IMR-90 (cell line): ENCODE data around the gene ZNF581. TPM values are rescaled to one million over a fixed set of nuclear protein-coding genes. Genes with fewer than 3 reads are reported as not detected.

Source experiments
- ATAC-seq: fragments of 200-7000 bp; cut with Tn5 transposase; 2 replicates; pipeline ENCODE4 v1.9.1; 2020; ENCODE audit warnings: low read depth, mild to moderate bottlenecking, moderate library complexity
- BruUV-seq: library from RNA; stranded (reverse); fragments of 400-500 nt; replicated peaks from 2 replicates; lab custom pipeline; 2021; lab: Mats Ljungman, UMichigan
- CTCF ChIA-PET: fragments of 300-600 bp; formaldehyde crosslinking; extraction: SDS; loops from one replicate; lab custom pipeline; 2021; ENCODE audit warnings: antibody characterized with exemption; lab: Yijun Ruan, JAX
- POLR2A ChIA-PET: fragments of 300-600 bp; sonication (Branson Sonifier 250); formaldehyde crosslinking; loops from one replicate; lab custom pipeline; 2022; ENCODE audit warnings: antibody characterized with exemption; ENCODE audit not compliant: unreplicated experiment; lab: Charles Lee
- DNase-seq: peaks from one replicate; pipeline ENCODE4 v3.0.0; 2013
- H2AFZ ChIP-seq: replicated peaks from 2 replicates; pipeline ENCODE3; 2013; ENCODE audit warnings: low read length, mild to moderate bottlenecking; ENCODE audit not compliant: poor library complexity
- H2AK5ac ChIP-seq: 2 replicates; pipeline ENCODE4 v1.6.1; 2013; ENCODE audit warnings: low read depth, low read length, inconsistent platforms
- H2AK9ac ChIP-seq: replicated peaks from 2 replicates; pipeline ENCODE3; 2013; ENCODE audit warnings: mild to moderate bottlenecking, low read depth, low read length, moderate library complexity; ENCODE audit not compliant: poor library complexity
- H2BK120ac ChIP-seq: 2 replicates; pipeline ENCODE4 v1.6.1; 2013; ENCODE audit warnings: low read depth, low read length, inconsistent platforms
- H2BK15ac ChIP-seq: 3 replicates; pipeline ENCODE4 v1.6.1; 2013; ENCODE audit warnings: low read depth, low read length, inconsistent platforms
- H2BK20ac ChIP-seq: 2 replicates; pipeline ENCODE4 v1.6.1; 2013; ENCODE audit warnings: low read depth, mild to moderate bottlenecking, inconsistent platforms, low read length, moderate library complexity
- H2BK5ac ChIP-seq: 2 replicates; pipeline ENCODE4 v1.6.1; 2013; ENCODE audit warnings: mild to moderate bottlenecking, low read depth, low read length, inconsistent platforms; ENCODE audit not compliant: poor library complexity, severe bottlenecking
- H3K14ac ChIP-seq: replicated peaks from 2 replicates; pipeline ENCODE4 v1.6.1; 2013; ENCODE audit warnings: low read depth, low read length, inconsistent platforms
- H3K18ac ChIP-seq: 2 replicates; pipeline ENCODE4 v1.6.1; 2013; ENCODE audit warnings: low read depth, low read length, control low read depth
- H3K23ac ChIP-seq: 2 replicates; pipeline ENCODE4 v1.6.1; 2013; ENCODE audit warnings: low read depth, low read length, inconsistent platforms
- H3K27ac ChIP-seq: 2 replicates; pipeline ENCODE4 v1.5.1; 2013; ENCODE audit warnings: mild to moderate bottlenecking, control low read depth, low read length; ENCODE audit not compliant: insufficient read depth
- H3K27me3 ChIP-seq: 2 replicates; pipeline ENCODE4 v1.6.1; 2013; ENCODE audit warnings: low read length; ENCODE audit not compliant: control insufficient read depth, insufficient read depth
- H3K36me3 ChIP-seq: 2 replicates; pipeline ENCODE4 v1.6.1; 2013; ENCODE audit warnings: low read length, mixed read lengths; ENCODE audit not compliant: control insufficient read depth, insufficient read depth
- H3K4ac ChIP-seq: 2 replicates; pipeline ENCODE4 v1.6.1; 2013; ENCODE audit warnings: low read depth, low read length, inconsistent platforms
- H3K4me1 ChIP-seq: 2 replicates; pipeline ENCODE4 v1.6.1; 2013; ENCODE audit warnings: low read length, mixed read lengths; ENCODE audit not compliant: control insufficient read depth, insufficient read depth
- H3K4me2 ChIP-seq: 2 replicates; pipeline ENCODE4 v1.6.1; 2013; ENCODE audit warnings: low read depth, mild to moderate bottlenecking, control low read depth, low read length, moderate library complexity
- H3K4me3 ChIP-seq: 2 replicates; pipeline ENCODE4 v1.5.1; 2013; ENCODE audit warnings: low read depth, mild to moderate bottlenecking, control low read depth, low read length, moderate library complexity; ENCODE audit not compliant: insufficient read depth
- H3K56ac ChIP-seq: 2 replicates; pipeline ENCODE4 v1.6.1; 2013; ENCODE audit warnings: low read length, inconsistent platforms; ENCODE audit not compliant: insufficient read depth; ENCODE audit errors: extremely low read depth
- H3K79me1 ChIP-seq, 2 experiments: 2 replicates each; pipeline ENCODE4 v1.6.1; 2013; ENCODE audit warnings: low read length in 2 of 2, inconsistent platforms in 1 of 2, low read depth in 1 of 2
- H3K9ac ChIP-seq: 2 replicates; pipeline ENCODE4 v1.6.1; 2013; ENCODE audit warnings: low read depth, low read length, control low read depth
- H3K9me1 ChIP-seq: 2 replicates; pipeline ENCODE4 v1.6.1; 2013; ENCODE audit warnings: low read length, inconsistent platforms; ENCODE audit not compliant: insufficient read depth
- H3K9me3 ChIP-seq: 2 replicates; pipeline ENCODE4 v1.6.1; 2013; ENCODE audit warnings: low read length; ENCODE audit not compliant: control insufficient read depth, insufficient read depth
- H4K20me1 ChIP-seq: 2 replicates; pipeline ENCODE4 v1.6.1; 2013; ENCODE audit warnings: low read length, inconsistent platforms; ENCODE audit not compliant: insufficient read depth
- H4K5ac ChIP-seq: 2 replicates; pipeline ENCODE4 v1.6.1; 2013; ENCODE audit warnings: mild to moderate bottlenecking, low read depth, low read length, control low read depth
- H4K8ac ChIP-seq, 2 experiments: 2 replicates each; pipeline ENCODE4 v1.6.1; 2013; ENCODE audit warnings: low read depth in 2 of 2, low read length in 2 of 2, control low read depth in 1 of 2, inconsistent platforms in 1 of 2
- H4K91ac ChIP-seq: 2 replicates; pipeline ENCODE4 v1.6.1; 2013; ENCODE audit warnings: low read depth, low read length, inconsistent platforms; ENCODE audit not compliant: insufficient read depth
- MAZ ChIP-seq: IDR thresholded peaks from 2 replicates; pipeline ENCODE4 v1.6.1; 2012; ENCODE audit warnings: low read depth, mild to moderate bottlenecking, low read length, improper control_type of control experiment, moderate library complexity, borderline replicate concordance
- SMC3 ChIP-seq: fragments of 150-350 bp; IDR thresholded peaks from 2 replicates; pipeline ENCODE4 v1.6.1; 2016; ENCODE audit warnings: low read depth, mild to moderate bottlenecking, antibody characterized with exemption, low read length, moderate library complexity
- WGBS, 2 experiments: methylation state at CpG; one replicate each; pipeline versions ENCODE4 v1.1.5 to v1.1.7; 2013; ENCODE audit warnings: missing lambda C conversion rate in 2 of 2; ENCODE audit not compliant: insufficient read length in 1 of 2; ENCODE audit errors: extremely low coverage in 2 of 2; 5-methylcytosine and 5-hydroxymethylcytosine counted together
- dilution Hi-C: fragments of 300-500 bp; cut with HindIII; formaldehyde crosslinking; loops from one replicate; pipeline ENCODE4 v1.14.3; 2018; ENCODE audit warnings: low sequenced_read_pairs; ENCODE audit not compliant: unreplicated experiment
- in situ Hi-C: fragments of 300-500 bp; cut with MboI; formaldehyde crosslinking; loops from 3 replicates; pipeline ENCODE4 v1.14.3; 2019; ENCODE audit warnings: low sequenced_read_pairs, inconsistent platforms, mixed read lengths
- intact Hi-C: fragments of 100-400 bp; cut with micrococcal nuclease; formaldehyde crosslinking; loops from 2 replicates; pipeline ENCODE4 v1.10.0; 2022
- polyA plus RNA-seq, 3 experiments: library from polyadenylated mRNA; depleted of rRNA; stranded (reverse); fragments of >200 nt; gene quantifications; 2 replicates each; pipeline ENCODE4 v1.2.3, GENCODE V29; 2012; ENCODE audit warnings: low replicate concordance in 1 of 3
- total RNA-seq: library from RNA; depleted of rRNA; stranded (reverse); fragments of >200 nt; gene quantifications from 2 replicates; pipeline ENCODE4 v1.2.3, GENCODE V29; 2012

ZNF581 gene
- total and polyA plus RNA-seq, 2 of the 4 experiments (the other 2 are of a cell fraction): 9.7 to 21.9 TPM

DNA sequence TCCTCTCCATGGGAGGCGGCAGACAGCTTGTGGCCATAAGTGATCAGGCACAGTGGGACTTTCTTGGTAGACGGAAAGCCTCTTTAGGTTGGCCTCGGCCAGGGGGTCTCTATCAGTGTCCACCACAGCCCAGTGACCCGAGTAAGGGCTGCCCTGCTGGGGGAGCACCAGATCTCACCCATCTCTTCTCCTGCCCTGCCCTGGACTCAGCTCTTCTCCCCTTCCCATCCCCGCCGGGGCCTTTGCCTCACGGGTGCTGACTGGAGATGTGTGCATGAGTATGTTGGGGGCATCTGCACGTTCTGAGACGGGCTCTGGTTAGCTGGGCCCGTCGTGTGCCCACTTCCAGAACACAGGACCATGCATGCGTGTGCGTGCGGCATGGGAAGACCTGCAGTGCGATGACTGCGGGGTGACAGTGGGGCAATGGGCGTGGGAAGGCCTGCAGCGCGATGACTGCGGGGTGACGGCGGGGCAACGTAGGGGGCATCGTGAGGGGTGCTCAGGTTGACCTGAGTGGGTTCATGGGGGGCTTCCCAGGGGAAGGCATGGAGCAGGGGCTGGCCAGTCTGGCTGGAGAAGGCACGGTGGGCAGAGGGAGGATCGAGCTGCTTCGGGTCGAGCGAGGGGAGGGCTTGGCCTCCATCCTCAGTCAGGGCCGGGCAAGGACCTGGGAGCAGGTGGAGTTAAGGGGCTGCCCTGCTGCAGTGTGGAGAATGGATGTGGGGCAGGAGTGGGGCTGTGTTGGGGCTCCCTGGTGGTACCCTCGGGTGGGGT, 47.5 kb downstream of the ZNF581 start (continued):
- no peak for TF ChIP-seq SMC3

DNA sequence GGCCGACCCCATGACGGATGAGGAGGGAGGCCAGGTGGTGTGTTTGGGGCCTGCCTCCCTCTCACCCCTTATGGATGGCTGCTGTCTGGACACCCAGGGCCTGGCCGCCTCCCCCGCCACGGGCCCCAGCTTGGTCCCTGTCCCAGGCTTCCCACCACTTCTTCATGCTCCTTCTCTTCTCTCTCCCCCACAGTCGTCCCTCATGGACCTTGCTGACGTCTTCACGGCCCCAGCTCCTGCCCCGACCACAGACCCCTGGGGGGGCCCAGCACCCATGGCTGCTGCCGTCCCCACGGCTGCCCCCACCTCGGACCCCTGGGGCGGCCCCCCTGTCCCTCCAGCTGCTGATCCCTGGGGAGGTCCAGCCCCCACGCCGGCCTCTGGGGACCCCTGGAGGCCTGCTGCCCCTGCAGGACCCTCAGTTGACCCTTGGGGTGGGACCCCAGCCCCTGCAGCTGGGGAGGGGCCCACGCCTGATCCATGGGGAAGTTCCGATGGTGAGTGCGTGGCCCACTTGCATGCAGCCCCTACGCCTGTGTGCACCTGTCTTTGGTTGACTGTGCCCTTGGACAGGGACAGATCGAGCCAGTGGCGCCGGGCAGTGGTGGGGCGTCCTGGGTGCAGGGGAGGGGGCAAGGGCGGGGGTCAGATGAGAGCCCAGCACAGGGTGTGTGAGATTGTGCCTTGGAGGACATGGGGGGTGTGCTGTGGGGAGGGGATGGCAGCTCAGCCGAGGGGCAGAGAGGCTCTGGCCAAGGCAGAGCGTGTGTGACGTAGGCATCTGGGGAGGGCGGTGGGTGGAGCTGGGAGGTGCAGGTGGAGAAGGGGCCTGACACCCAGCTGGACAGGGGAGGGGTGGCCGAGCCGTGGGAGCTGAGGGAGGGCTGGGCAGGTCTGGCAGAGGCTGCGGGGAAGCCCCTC, 48.4 kb downstream of the ZNF581 start:
- H4K91ac ChIP-seq: no peak overlapping the region

More for the DNA sequence above, 48.4 kb downstream of the ZNF581 start:
- H3K79me1 ChIP-seq: peaks cover 4 to 14% of the 10 kb centered on the region in 2 experiments; a peak in 2 of 4 replicates
- H3K4ac ChIP-seq: no peak overlapping the region
- H3K4me3 ChIP-seq: no peak overlapping the region
- in situ Hi-C loops (loop anchor here (25.0 kb wide), 1 partner anchor 445 kb away; the partner anchor contains the start of gene ZNF444), intact Hi-C loops (no loop called here), dilution Hi-C loops (no loop called here)
- no peak overlapping the region for H3K18ac ChIP-seq
- ChIA-PET POLR2A (no interaction called here), CTCF (no interaction called here)
- no peaks in the 10 kb centered on the region for H3K9me1 ChIP-seq
- H4K5ac ChIP-seq: no peak overlapping the region
- no peak overlapping the region for H4K8ac ChIP-seq
- peaks cover 69% of the 10 kb centered on the region for H3K36me3 ChIP-seq
- no peak overlapping the region for H3K27ac ChIP-seq
- no peak overlapping the region for H2BK5ac ChIP-seq
- ATAC-seq (no peak), DNase-seq (no peak)
- H3K4me1 ChIP-seq: no peaks in the 10 kb centered on the region
- H3K23ac ChIP-seq: no peak overlapping the region
- H3K56ac ChIP-seq: no peak overlapping the region
- no peaks in the 10 kb centered on the region for H3K27me3 ChIP-seq
- no peak overlapping the region for H2AK5ac ChIP-seq
- 89% methylated on average over 3 of the region's 31 CpGs; no CpG with 5 or more reads in 1 of the 2 experiments for WGBS, 2 experiments
- BruUV-seq: no TSS peak
- no peaks in the 10 kb centered on the region for H3K9me3 ChIP-seq
- no peak overlapping the region for H2BK120ac ChIP-seq
- H4K20me1 ChIP-seq: peaks cover 17% of the 10 kb centered on the region
- H3K9ac ChIP-seq: no peak overlapping the region
- no peak overlapping the region for H2AFZ ChIP-seq
- no peak overlapping the region for H3K14ac ChIP-seq
- H2BK15ac ChIP-seq: no peak overlapping the region
- H2BK20ac ChIP-seq: no peak overlapping the region
- no peak overlapping the region for H3K4me2 ChIP-seq
- TF ChIP-seq MAZ: no peak
- no peak overlapping the region for H2AK9ac ChIP-seq
